ENCODE measurements around the gene PI4KB.
A peak's percentile ranks its signal among the peaks of the same experiment; 100 is the strongest.
"Not testable (repeated sequence)": the region's sequence is repeated elsewhere in the genome, so short reads cannot be mapped to it uniquely, and the experiment has no call there.

Gene PI4KB

GRCh38 chr1:151327223-151327902 is at the start of gene PI4KB:
TSS of gene PI4KB (minus strand) at chr1:151327416. CDS start at chr1:151316481, 10,935 bp downstream.
- DNase-seq = peak; percentile 79 to 89

GRCh38 chr1:151373196-151373595 is 46.0 kb upstream of the PI4KB start:
- no peak for DNase-seq

GRCh38 chr1:151372058-151372934 is 45.1 kb upstream of the PI4KB start, which contains the start of gene SELENBP1:
TSS of gene SELENBP1 (minus strand) at chr1:151372705. CDS start at chr1:151372641, 64 bp downstream.
- no peak for DNase-seq

GRCh38 chr1:151371370-151372057 is 44.3 kb upstream of the PI4KB start:
- DNase-seq = no peak

GRCh38 chr1:151370211-151370911 is 43.1 kb upstream of the PI4KB start:
- no peak for DNase-seq

GRCh38 chr1:151369621-151370048 is 42.4 kb upstream of the PI4KB start:
- no peak for DNase-seq

GRCh38 chr1:151369302-151369610 is 42.0 kb upstream of the PI4KB start:
- no peak for DNase-seq

GRCh38 chr1:151368393-151369301 is 41.4 kb upstream of the PI4KB start:
- DNase-seq = no peak

GRCh38 chr1:151367658-151368392 is 40.6 kb upstream of the PI4KB start:
- DNase-seq = no peak

GRCh38 chr1:151364996-151365395 is 37.8 kb upstream of the PI4KB start:
- DNase-seq = no peak

- no peak for DNase-seq
Observed at GRCh38 chr1:151362308-151363155, 35.3 kb upstream of the PI4KB start.

- no peak for DNase-seq
Observed at GRCh38 chr1:151361883-151362282, 34.7 kb upstream of the PI4KB start.

- no peak for DNase-seq
Observed at GRCh38 chr1:151356696-151357095, 29.5 kb upstream of the PI4KB start.

- no peak for DNase-seq
Observed at GRCh38 chr1:151352021-151352718, 25.0 kb upstream of the PI4KB start.

- not testable (repeated sequence) for DNase-seq
Observed at GRCh38 chr1:151350323-151350722, 23.1 kb upstream of the PI4KB start.

- no peak for DNase-seq
Observed at GRCh38 chr1:151347523-151348246, 20.5 kb upstream of the PI4KB start.

- DNase-seq = peak; percentile 79 to 94
Observed at GRCh38 chr1:151346769-151347522, 19.7 kb upstream of the PI4KB start, which contains the start of gene RFX5. TSS of gene RFX5 (minus strand) at chr1:151347252. CDS start at chr1:151346320, 932 bp downstream.

All from cerebellar nuclear complex (tissue), 1 donor.